ENCODE data around the gene ALLC. TPM values are rescaled to one million over a fixed set of nuclear protein-coding genes. Genes with fewer than 3 reads are reported as not detected.

The ALLC gene
- total RNA-seq, 1 donor from 2014 or later = not detected

DNA sequence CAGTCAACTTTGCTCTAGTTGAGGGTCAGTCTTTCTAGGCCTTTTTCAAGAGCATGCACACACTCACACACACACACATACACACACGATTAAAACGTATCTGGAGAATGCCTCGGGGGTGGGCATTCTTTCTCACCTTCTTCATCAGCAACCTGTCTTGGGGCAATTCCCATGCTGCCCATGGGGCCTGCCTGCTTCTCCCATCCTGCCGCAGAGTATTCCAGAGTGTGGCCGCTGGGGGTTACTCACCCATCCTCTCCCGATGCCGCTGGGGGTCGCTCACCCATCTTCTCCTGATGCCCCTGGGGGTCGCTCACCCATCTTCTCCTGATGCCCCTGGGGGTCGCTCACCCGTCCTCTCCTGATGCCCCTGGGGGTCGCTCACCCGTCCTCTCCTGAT lies 10.8 kb upstream of the ALLC start:
- Mint-ChIP-seq H3K9me3 (no peaks in the 10 kb centered on the region), H3K36me3 (ENCODE audit: low read depth) (no peaks in the 10 kb centered on the region), H3K27me3 (ENCODE audit: low read depth) (no peaks in the 10 kb centered on the region), H3K4me3 (ENCODE audit: low read depth) (no peak overlapping the region), H3K27ac (no peak overlapping the region), H3K4me1 (ENCODE audit: low read depth) (peaks cover 14% of the 10 kb centered on the region)
- intact Hi-C loops (cut with micrococcal nuclease) = no loop called here
- no peak for DNase-seq (ENCODE audit: low spot score)

DNA sequence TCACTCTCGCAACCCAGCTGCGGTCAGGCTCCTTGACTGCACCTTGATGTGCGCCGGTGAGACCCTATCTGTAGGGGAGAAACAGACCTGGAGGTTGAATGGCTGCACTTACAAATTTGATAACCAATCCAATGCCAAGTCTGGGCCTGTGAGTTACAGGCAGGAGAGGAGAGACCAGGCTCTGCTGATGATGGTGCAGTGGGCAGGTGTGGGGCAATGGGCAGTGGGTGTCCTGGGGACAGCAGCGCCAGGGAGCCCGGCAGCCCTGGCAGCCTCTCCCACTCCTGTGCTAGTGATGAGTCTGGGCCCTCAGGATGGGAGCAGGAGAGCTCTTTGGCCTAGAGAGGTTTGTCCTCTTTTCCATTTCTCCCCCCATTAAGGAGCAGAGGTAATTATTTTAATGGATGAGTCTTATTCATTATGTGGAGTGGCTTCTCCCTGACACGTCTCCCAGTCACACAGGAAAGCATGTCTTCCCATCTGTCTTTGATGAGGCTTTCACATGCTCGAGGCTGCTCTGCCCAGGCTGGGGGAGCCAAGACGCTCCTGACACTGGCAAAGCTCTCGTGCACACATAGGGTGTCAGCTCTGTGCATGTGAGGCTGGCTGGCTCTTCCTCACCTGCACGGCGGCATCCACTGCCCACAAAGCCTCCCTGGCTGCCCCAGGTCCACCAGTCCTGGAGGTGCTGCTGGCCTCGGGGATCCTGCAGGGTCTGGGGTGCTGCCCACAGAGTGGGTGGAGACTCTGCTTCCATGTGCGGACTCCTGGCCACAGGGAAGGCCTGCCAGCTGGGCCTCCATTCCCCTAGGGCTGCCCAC lies 10.0 kb upstream of the ALLC start:
- Mint-ChIP-seq H3K27ac (no peak overlapping the region), H3K4me3 (ENCODE audit: low read depth) (no peak overlapping the region), H3K4me1 (ENCODE audit: low read depth) (peaks cover 14% of the 10 kb centered on the region), H3K27me3 (ENCODE audit: low read depth) (no peaks in the 10 kb centered on the region), H3K36me3 (ENCODE audit: low read depth) (no peaks in the 10 kb centered on the region), H3K9me3 (no peaks in the 10 kb centered on the region)
- intact Hi-C loops (cut with micrococcal nuclease) = no loop called here
- no peak for DNase-seq (ENCODE audit: low spot score)

DNA sequence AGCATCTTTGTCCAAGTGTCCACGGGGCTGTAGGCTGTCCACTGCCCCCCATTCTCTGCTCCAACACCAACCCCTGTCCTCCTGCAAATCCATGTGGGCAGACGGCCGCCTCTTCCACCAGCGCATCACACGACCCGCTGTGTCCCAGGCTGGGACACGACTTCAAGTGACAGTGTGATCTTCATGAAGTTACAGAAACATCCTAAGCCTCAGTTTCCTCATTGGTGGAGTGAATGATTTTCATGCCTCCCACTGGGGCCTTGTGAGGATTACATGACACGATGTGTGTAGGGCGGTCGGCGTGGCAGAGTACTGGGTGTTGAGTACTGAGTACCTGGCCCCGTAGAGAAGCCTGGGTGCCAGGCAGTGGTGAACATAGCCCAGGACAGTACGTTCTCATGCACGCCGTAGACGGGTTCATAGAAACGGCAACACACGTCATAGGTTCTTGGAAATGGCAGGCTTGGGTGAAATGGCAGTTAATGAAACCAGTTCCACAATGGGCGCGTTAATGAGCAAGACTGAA lies 9.3 kb upstream of the ALLC start:
- Mint-ChIP-seq H3K4me3 (ENCODE audit: low read depth) (no peak overlapping the region), H3K4me1 (ENCODE audit: low read depth) (peaks cover 14% of the 10 kb centered on the region), H3K36me3 (ENCODE audit: low read depth) (no peaks in the 10 kb centered on the region), H3K27ac (no peak overlapping the region), H3K27me3 (ENCODE audit: low read depth) (no peaks in the 10 kb centered on the region), H3K9me3 (no peaks in the 10 kb centered on the region)
- no peak for DNase-seq (ENCODE audit: low spot score)
- intact Hi-C loops (cut with micrococcal nuclease) = no loop called here

DNA sequence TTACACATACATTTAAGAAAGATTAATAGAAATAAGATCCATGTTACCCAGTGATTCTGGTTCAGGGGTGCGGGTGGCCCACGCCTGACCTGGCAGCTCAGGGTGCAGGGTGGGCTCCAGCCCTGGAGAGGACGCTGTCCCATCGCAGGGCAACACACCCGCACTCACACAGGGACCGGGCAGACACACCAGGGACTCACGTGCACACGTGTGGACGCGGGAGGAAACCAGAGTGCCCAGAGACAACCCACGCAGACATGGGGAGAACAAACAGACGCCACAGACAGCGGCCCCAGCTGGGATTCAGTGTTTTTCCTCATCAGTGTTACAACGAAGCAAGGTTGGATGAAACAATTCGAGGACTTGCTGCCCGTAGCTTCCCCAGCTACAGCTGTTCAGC lies 8.4 kb upstream of the ALLC start:
- no peaks in the 10 kb centered on the region for H3K9me3 Mint-ChIP-seq
- intact Hi-C loops (cut with micrococcal nuclease) = no loop called here
- no peaks in the 10 kb centered on the region for H3K27me3 Mint-ChIP-seq (ENCODE audit: low read depth)

DNA sequence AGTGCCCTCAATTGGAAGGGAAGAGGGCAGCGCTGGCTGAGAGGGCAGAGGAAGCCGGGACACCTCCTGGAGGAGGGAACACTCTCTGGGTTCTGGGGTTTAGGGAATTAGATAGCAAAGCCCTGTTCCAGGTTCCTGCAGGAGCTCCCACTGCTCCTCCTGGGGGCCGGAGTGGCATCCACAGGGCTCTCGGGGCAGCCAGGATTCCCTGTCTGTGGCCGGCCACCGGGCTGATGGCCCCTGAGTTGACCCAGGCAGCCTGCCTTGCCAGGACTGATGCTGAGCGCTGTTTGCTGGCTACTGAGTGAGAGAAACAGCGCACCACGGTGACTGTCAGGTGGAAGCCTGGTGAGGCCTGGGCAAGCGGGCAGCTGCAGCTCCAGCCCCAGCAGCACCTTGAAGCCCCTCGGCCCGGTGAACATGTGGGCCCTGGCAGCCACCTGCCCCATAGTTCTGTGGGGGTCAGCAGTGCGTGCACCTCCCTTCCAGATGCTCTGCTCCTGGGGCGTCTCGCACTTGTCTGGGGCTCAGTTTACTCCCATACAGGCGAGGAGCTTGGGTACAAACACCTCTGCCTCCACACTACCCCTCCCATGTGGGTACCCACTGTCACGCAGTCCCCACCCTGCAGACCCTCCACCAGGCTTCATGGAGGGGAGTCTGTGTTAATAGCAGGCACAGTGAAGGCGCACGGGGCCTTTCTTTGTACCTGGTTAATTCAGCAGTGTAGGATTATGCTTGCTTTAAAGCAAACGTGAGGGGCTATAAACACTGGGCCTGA lies 7.7 kb upstream of the ALLC start:
- Mint-ChIP-seq H3K9me3 (no peaks in the 10 kb centered on the region), H3K27ac (no peak overlapping the region), H3K4me1 (ENCODE audit: low read depth) (peaks cover 14% of the 10 kb centered on the region), H3K4me3 (ENCODE audit: low read depth) (no peak overlapping the region), H3K27me3 (ENCODE audit: low read depth) (no peaks in the 10 kb centered on the region), H3K36me3 (ENCODE audit: low read depth) (no peaks in the 10 kb centered on the region)
- no peak for DNase-seq (ENCODE audit: low spot score)
- intact Hi-C loops (cut with micrococcal nuclease) = loop anchor here (2.0 kb wide), 2 partner anchors 188 to 428 kb away; no protein-coding TSS in a partner anchor

More for the DNA sequence above, 8.4 kb upstream of the ALLC start:
- Mint-ChIP-seq H3K27ac (no peak overlapping the region), H3K4me3 (ENCODE audit: low read depth) (no peak overlapping the region), H3K4me1 (ENCODE audit: low read depth) (peaks cover 14% of the 10 kb centered on the region), H3K36me3 (ENCODE audit: low read depth) (no peaks in the 10 kb centered on the region)
- DNase-seq (ENCODE audit: low spot score) = no peak

DNA sequence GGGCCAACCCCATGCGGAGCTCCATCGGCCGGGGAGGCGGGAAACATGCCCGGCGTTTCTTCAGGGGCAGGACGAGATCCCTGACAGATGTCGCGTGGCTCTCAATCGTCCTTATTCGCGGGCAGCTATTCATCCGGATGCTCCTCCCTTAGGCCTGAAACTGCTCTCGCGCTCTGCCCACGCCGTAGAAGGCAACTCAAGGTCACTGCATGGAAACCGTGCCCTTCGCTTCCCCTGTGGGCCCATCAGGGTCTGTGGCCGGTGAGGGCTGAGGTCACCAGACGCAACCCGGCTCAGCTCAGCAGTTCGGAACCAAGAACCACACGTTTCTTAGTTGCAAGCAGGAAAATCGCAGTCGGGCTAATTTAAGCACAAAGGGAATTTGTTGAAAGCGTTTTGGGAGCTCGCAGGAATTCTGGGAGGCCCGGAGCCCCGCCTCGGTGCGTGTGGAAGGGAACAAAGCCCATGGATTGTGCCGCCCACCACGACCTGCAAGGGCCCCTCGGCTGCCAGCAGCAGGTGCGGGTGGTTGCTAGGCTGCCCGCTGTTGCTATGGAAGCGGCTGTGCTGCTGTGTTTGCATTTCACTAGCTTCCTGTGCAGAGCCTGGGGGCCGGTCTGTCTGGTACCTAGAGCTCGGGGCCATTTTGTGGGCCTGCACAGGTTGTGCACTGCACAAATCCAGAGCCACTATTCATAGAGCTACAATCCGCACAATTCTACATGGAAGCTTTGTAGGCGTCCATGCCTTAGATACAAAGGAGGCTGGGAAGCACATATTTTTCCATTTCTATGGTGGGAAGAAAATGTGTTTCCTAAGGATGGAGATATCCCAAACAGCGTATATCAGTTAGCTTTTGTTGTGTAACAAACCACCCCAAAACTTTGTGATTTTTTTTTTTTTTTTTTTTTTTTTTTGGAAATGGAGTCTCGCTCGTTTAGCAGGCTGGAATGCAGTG lies 6.0 kb upstream of the ALLC start:
- intact Hi-C loops (cut with micrococcal nuclease) = loop anchor here (1.0 to 2.0 kb wide), 7 partner anchors 77 to 429 kb away; partner anchors contain the start of genes RNASEH1, RPS7 and TRAPPC12
- H3K27me3 Mint-ChIP-seq (ENCODE audit: low read depth) = no peaks in the 10 kb centered on the region
- H3K36me3 Mint-ChIP-seq (ENCODE audit: low read depth) = no peaks in the 10 kb centered on the region

DNA sequence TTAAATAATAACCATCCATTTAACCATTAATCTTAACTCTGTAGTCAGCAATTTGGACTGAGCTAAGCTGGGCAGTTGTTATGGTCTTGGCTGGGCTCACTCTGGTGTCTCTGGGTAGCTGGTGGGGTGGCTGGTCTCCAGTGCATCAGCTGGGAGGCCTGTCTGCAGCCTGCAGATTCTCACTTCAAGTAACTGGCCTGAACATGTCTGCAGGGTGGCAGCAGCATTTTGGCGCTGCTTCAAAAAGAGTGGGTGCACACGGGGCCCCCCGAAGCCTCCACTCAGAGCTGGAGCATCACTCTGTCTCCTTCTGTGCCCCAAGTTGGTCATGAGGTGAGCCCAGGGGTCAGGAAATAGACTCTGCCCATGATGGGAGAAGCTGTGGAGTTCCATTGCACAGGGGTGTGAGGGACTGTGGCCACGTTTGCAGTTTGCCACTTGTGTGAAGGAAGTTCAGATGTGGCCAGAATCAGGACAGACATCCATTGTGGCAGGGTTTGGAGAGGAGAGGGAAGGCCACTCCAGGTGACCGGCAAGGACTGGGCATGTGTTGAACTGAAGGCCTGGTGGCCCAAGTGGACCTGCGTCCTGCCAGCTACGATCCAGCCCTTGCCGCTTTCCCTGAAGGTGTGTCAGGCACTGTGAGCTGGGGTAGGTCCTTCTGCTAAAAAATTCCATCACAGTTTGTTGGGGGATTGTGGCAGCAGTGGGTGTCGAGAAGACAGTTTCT lies 4.9 kb upstream of the ALLC start:
- Mint-ChIP-seq H3K4me1 (ENCODE audit: low read depth) (peaks cover 14% of the 10 kb centered on the region), H3K27me3 (ENCODE audit: low read depth) (no peaks in the 10 kb centered on the region), H3K4me3 (ENCODE audit: low read depth) (no peak overlapping the region), H3K27ac (no peak overlapping the region), H3K9me3 (no peaks in the 10 kb centered on the region), H3K36me3 (ENCODE audit: low read depth) (no peaks in the 10 kb centered on the region)
- intact Hi-C loops (cut with micrococcal nuclease) = no loop called here
- DNase-seq (ENCODE audit: low spot score) = no peak

More for the DNA sequence above, 6.0 kb upstream of the ALLC start:
- Mint-ChIP-seq H3K4me1 (ENCODE audit: low read depth) (peaks cover 14% of the 10 kb centered on the region), H3K4me3 (ENCODE audit: low read depth) (peak overlapping the region; percentile 80), H3K27ac (peak overlapping the region; percentile 94), H3K9me3 (no peaks in the 10 kb centered on the region)
- DNase-seq (ENCODE audit: low spot score) = peak; percentile 66

DNA sequence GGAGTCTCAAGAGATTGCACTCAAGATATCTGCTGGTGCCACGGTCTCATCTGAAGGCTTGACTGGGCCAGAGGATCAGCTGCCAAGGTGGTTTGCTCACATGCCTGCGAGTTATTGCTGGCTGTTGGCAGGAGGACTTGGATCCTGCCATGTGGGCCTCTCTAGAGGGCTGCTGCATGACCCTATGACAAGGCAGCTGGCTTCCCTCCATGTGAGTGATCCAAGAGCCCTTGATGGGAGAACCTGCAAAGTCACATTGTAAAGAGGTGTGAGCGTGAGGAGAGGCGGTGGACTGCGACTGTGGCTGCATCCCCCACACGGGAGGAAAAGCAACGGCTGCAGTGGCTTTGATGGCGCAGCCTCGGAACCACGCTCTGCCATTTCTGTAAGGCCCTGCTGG lies 4.0 kb upstream of the ALLC start:
- intact Hi-C loops (cut with micrococcal nuclease) = no loop called here
- no peak overlapping the region for H3K27ac Mint-ChIP-seq

DNA sequence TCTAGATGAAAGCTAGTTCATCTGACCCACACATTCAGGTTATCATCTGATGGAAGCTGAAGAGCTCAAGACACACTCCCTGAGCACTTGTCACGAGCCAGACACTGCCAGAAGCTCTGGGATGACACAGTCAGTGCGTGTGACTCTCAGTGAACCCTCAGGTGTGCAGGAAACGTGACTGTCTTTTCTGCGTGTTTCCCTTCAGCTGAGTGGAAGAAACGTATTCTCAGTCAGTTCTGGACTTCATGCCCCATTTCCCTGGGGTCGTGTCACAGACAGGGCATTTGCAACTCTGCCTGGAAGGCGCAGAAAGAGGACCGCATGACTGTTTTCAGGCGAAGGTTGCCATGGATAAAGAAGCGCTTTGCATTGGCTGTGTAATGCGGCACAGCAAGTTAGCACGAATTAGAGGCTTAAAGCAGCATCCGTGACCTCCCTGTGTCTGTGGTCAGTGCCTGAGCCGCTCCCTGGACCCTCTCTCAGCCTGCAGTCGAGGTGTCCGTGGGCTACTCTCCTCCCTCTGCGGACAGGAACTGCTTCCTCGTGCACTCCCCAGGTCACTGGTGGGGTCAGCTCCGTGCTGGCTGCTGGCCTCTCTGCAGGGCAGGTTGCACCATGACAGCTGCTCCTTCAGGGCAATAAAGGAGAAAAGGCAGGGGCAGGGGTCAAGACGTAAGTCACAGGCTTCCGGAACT lies 3.3 kb upstream of the ALLC start:
- Mint-ChIP-seq H3K4me1 (ENCODE audit: low read depth) (peaks cover 14% of the 10 kb centered on the region), H3K27me3 (ENCODE audit: low read depth) (no peaks in the 10 kb centered on the region), H3K36me3 (ENCODE audit: low read depth) (no peaks in the 10 kb centered on the region), H3K9me3 (no peaks in the 10 kb centered on the region), H3K4me3 (ENCODE audit: low read depth) (no peak overlapping the region), H3K27ac (no peak overlapping the region)
- intact Hi-C loops (cut with micrococcal nuclease) = no loop called here
- DNase-seq (ENCODE audit: low spot score) = no peak

More for the DNA sequence above, 4.0 kb upstream of the ALLC start:
- Mint-ChIP-seq H3K4me1 (ENCODE audit: low read depth) (peaks cover 14% of the 10 kb centered on the region), H3K9me3 (no peaks in the 10 kb centered on the region), H3K36me3 (ENCODE audit: low read depth) (no peaks in the 10 kb centered on the region), H3K27me3 (ENCODE audit: low read depth) (no peaks in the 10 kb centered on the region), H3K4me3 (ENCODE audit: low read depth) (no peak overlapping the region)
- DNase-seq (ENCODE audit: low spot score) = no peak

DNA sequence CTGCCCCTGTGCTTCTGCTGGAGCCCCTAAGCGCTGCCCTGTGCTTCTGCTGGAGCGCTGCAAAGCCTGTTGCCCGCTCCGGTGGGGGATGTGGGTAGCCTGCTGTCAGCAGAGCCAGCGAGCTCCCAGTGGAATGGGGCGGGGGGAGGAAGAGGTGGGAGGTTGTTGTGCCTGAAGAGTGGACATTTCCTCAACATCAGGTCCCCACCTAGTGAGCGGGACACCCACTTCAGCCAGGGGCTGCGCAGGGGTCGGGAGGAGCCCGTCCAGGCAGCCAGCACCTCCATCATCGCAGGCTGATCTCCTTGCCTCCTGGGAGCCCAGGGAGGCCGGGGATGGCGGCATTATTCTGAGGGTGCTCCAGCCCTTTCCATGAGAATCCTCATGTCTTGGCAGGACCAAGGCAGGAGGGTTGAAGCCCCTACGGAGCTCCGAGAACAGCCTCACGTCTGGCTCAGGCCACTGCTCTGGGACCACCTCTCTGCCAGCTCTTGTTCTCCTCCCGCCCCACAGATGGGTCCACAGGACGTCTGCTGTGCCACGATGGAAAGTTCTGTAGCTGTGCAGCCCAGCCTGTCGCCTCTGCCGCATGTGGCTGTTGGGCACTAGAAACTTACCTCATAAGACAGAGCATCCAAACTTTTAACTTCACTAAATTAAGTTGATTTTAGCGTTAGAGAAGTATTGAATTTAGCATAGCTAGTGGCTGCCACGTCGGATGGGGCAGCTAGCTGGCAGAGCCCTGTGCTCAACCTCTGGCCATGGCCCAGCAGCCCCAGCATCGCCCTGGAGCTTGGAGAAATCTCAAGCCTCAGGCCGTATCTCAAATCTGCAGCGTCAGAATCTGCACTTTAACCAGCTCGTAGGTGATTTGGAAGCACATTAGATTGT lies 1.9 kb upstream of the ALLC start:
- Mint-ChIP-seq H3K27me3 (ENCODE audit: low read depth) (no peaks in the 10 kb centered on the region), H3K9me3 (no peaks in the 10 kb centered on the region), H3K4me3 (ENCODE audit: low read depth) (no peak overlapping the region), H3K27ac (no peak overlapping the region), H3K36me3 (ENCODE audit: low read depth) (no peaks in the 10 kb centered on the region), H3K4me1 (ENCODE audit: low read depth) (peaks cover 10% of the 10 kb centered on the region)
- intact Hi-C loops (cut with micrococcal nuclease) = no loop called here
- DNase-seq (ENCODE audit: low spot score) = no peak
